Activated naive CD4-positive, alpha-beta T cell treated with anti-CD3 and anti-CD28 coated beads for 36 hours (primary cell): ENCODE results near the gene STIL. TPM values are rescaled to one million over a fixed set of nuclear protein-coding genes. Genes with fewer than 3 reads are reported as not detected.

Experiments used
- total RNA-seq, 2 experiments: library from RNA; stranded (reverse); gene quantifications; one replicate each; pipeline ENCODE4 v1.2.3, GENCODE V29; 2021

The STIL gene
- total RNA-seq, 2 experiments from 2014 or later: 41.4 to 43.5 TPM

Other genes with a start within 250 kb of the STIL start
- gene CYP4Z1, start 246.9 kb downstream of the STIL start, total RNA-seq: not detected
- not detected for gene CYP4A22, start 176.7 kb downstream of the STIL start, total RNA-seq
- gene PDZK1IP1, start 124.1 kb downstream of the STIL start, total RNA-seq: not detected
- not detected for gene TAL1, start 81.9 kb downstream of the STIL start, total RNA-seq
- 100 to 1,000 TPM; 104 to 105 TPM for gene CMPK1, start 19.6 kb upstream of the STIL start, total RNA-seq
- not detected for gene FOXE3, start 102.1 kb upstream of the STIL start, total RNA-seq
- gene FOXD2, start 123.9 kb upstream of the STIL start, total RNA-seq: under 1 TPM; 0.12 to 0.19 TPM